ENCODE results near the gene KRTAP19-7.

KRTAP19-7 gene, protein sequence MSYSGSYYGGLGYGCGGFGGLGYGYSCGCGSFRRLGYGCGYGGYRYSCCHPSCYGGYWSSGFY
- total RNA-seq = 0 to 0.09 (median 0) reads per million in 4 experiments

DNA sequence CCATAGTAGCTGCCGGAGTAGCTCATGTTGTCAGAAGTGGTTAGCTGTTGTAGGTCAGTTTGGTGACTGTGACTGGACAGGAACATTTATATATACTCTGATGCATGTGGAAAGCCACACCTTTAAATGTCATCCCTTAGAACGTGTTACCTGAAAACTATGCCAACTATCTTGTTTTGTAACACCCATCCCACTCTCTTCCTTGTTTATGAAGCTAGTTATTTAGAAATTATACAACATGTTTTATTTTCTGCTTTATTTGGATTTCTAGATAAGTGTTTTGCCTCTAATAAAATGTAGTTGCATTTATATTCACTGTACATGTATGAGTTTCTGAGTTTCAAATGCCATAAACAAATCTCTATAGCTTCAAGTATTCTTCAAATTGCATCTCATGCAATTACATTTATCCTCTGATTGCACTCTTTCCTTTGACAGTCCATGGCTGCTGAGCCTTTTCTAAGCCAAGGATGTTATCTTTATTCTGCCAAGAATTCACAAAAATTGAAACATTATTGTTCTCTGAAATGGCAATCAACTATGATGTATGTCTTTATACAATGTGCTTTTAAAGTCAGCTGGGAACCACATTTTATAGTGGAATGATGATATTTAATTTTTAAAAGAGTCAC, at the start of gene KRTAP19-7:
Gene KRTAP19-7, minus strand, starts transcription at position 51 of the 632 bp plus-strand sequence. Its CDS starts 25 bp downstream, at position 26.
- no peak for DNase-seq

- no peak for DNase-seq
Measured at GRCh38 chr21:30605968-30606367, 44.9 kb upstream of the KRTAP19-7 start.

DNA sequence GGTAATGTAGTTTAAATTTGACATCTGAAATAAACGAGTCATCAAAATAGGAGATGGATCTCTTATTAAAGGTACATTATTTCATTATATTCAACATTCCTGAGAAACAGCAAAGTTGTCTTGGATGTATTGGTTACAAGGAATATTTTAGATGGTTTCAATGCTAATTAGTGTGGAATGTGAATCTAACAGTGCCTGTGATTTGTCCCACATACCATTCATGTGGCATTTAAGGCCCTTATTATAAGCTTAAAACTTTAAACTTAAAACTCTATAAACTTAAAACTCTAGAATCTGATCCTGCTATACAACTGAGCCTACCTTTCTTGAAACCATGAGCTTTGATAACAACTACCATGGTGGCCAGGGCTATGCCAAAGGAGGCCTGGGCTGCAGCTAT, 39.7 kb upstream of the KRTAP19-7 start, which contains the start of gene KRTAP22-1:
Gene KRTAP22-1, plus strand, starts transcription at position 301 of the 400 bp plus-strand sequence.
- no peak for DNase-seq

DNA sequence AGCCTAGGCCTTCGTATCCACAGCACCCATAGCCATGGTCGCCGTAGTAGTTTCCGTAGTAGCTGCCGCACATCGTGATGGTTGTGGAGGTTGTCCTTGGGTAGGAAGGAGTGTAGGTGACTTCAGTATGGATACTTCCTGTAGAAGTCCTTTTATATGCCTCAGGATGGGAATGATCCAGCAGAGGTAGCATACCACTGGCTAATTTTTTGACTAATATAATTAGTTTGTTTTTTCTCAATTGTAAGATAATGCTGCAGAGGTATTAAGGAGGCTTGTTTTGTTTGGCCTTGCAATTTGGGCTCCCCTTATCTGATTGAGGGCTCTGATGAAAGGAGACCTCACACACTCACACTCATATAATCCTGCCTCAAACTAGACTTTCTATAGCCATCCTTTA, 37.7 kb upstream of the KRTAP19-7 start, which contains the start of gene KRTAP6-2:
Gene KRTAP6-2, minus strand, starts transcription at position 101 of the 400 bp plus-strand sequence. Its CDS starts 28 bp downstream, at position 73.
- DNase-seq = no peak

- DNase-seq = no peak
Measured at GRCh38 chr21:30592140-30592539, 31.0 kb upstream of the KRTAP19-7 start, which contains the start of gene KRTAP6-3. Gene KRTAP6-3, plus strand, starts transcription at chr21:30592440. Its CDS starts 6 bp downstream, at chr21:30592446.

- no peak for DNase-seq
Measured at GRCh38 chr21:30590297-30590696, 29.2 kb upstream of the KRTAP19-7 start, which contains the start of gene KRTAP22-2. Gene KRTAP22-2, minus strand, starts transcription at chr21:30590397.

GRCh38 chr21:30582870-30583269, 21.8 kb upstream of the KRTAP19-7 start:
- DNase-seq = no peak

- DNase-seq = no peak
Measured at GRCh38 chr21:30580132-30580531, 19.0 kb upstream of the KRTAP19-7 start.

DNA sequence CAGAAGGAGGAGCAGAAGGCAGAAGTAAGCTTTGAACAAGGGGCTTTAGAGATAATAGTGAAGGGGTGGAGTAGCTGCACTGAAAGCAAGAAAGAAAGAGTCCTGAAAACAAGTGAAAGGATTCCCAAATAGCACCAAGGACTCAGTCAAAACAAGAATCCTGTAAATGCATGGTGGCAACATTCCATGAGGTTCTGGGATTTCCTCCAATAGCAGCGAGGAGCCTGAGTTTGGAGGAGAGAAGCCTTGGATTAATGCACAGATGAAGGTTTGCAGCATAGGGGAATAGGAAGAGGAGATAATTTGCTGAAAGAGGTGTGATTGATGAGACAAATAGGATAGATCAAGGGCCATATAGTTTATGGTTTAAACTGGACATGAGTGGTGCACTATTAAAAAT, 18.2 kb upstream of the KRTAP19-7 start:
- DNase-seq = no peak

DNA sequence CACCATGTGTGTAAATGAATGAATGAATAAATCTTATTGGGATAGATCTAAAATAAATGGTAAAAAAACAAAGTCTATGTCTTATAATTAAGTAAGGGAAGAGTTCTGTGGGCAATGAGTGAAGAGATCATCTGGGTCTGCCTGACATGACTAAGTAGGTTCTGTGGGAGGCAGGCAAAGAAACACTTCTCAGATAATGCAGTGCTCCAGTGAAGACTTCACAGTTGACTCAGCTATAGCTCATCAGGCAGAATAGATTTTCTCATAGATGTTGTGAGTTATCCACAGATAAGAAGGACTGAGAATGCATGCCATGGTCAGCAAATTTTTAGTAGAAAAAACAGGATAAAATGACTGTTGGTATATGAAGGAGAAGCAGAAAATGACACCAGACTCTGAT, 16.7 kb upstream of the KRTAP19-7 start:
- DNase-seq = no peak

GRCh38 chr21:30567617-30568016, 6.5 kb upstream of the KRTAP19-7 start:
- no peak for DNase-seq

GRCh38 chr21:30563630-30564029, 2.5 kb upstream of the KRTAP19-7 start:
- no peak for DNase-seq

DNA sequence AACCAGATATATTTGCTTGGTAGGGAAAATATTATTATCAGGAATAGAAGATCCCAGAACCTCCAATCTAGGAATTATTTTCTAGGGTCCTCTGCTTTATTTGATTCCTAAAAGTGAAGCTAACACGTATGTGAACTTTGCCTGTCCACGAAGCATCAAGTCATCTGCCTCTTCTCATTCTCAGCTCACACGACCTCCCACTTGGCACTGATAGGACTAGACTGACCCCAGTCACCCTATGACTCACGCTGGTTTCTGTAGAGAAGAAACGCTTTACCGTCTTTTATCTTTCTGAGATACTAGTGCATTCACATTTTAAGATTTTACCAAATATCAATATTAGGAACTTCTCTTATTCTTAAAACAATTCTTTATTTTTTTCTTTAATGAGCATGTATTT, 2.0 kb upstream of the KRTAP19-7 start:
- no peak for DNase-seq

GRCh38 chr21:30561957-30562356, 843 bp upstream of the KRTAP19-7 start:
- no peak for DNase-seq

GRCh38 chr21:30555095-30555494, 6.0 kb downstream of the KRTAP19-7 start:
- DNase-seq = no peak

DNA sequence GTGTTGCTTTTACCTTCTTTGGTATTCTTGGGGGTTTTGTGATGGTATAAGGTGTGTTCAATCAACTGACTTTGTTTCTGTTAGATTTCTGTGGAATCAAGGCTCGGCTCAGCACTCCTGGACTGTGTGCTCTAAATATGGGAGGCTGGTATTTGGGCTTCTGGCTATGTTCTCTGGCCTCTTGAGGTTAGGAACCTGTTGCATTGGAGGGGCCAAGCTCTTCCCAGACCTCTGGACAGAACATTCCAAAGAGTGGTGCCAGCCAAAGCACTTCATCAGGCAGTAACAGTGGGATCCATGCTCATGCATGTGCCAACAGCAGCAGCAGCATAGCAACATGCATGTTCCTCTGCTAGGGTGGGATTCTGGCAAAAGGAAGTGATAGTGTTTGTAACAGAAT, 8.3 kb downstream of the KRTAP19-7 start:
- no peak for DNase-seq

DNA sequence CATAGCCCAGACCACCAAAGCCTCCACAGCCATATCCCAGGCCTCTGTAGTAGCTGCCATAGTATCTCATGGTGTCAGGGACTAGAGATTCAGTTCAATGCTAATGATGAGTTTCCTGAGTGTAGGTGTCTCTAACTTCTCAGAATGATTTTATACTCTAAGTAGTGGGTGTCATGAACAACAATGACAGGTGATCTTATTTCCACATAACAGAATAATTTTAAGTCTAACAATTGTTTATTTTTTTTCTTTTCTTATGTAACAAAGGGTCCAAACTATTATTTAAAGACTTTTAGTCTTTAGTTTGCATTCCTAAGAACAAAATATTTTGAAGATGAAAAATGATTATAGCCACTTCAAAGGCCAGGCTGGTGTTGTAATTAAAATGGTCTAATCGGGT, 19.4 kb downstream of the KRTAP19-7 start, which contains the start of gene KRTAP19-6:
Gene KRTAP19-6, minus strand, starts transcription at position 101 of the 400 bp plus-strand sequence. Its CDS starts 31 bp downstream, at position 70.
- no peak for DNase-seq

DNA sequence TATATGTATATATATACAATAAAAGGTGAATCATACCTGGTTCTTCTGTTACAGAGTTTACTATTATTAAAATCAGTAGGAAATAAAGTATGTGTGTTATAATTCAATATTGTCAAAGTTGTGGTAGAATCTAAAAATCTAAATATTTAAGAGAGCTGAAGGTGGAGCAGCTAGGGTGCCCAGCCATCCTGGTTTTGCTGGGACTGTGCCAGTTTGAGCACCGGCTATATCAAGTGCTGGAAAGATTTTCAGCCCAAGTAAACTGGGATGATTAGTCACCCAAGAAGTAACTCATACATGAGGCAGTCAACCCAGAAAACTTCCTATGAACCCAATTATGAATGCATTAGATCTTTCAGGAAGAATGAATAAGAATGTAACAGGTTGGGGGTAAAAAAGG, 42.2 kb downstream of the KRTAP19-7 start:
- DNase-seq = no peak

- DNase-seq = no peak
Measured at GRCh38 chr21:30515681-30516080, 45.4 kb downstream of the KRTAP19-7 start.
